BJ (cell line): ENCODE measurements around the gene ACAP3. TPM values are rescaled to one million over a fixed set of nuclear protein-coding genes. Genes with fewer than 3 reads are reported as not detected.

Experiments used
- CTCF ChIA-PET: fragments of 350-600 bp; formaldehyde crosslinking; extraction: SDS; loops from one replicate; lab custom pipeline; 2021; ENCODE audit warnings: antibody characterized with exemption, inconsistent platforms; lab: Yijun Ruan, JAX
- POLR2A ChIA-PET: fragments of 300-600 bp; sonication (Branson Sonifier 250); formaldehyde crosslinking; extraction: SDS; loops from one replicate; lab custom pipeline; 2021; ENCODE audit warnings: antibody characterized with exemption; lab: Charles Lee
- DNase-seq: peaks from one replicate; pipeline ENCODE4 v3.0.0-alpha.2; 2011; ENCODE audit warnings: low read depth
- H3K27me3 ChIP-seq: 2 replicates; pipeline ENCODE4 v1.6.0; 2011; ENCODE audit warnings: low read length; ENCODE audit not compliant: control insufficient read depth, insufficient read depth
- H3K36me3 ChIP-seq: 2 replicates; pipeline ENCODE4 v1.5.1; 2011; ENCODE audit warnings: low read length; ENCODE audit not compliant: control insufficient read depth, insufficient read depth
- H3K4me3 ChIP-seq: 2 replicates; pipeline ENCODE4 v1.5.1; 2011; ENCODE audit warnings: low read depth, mild to moderate bottlenecking, control low read depth, low read length
- polyA plus RNA-seq: library from polyadenylated mRNA; depleted of rRNA; stranded (reverse); fragments of >200 nt; gene quantifications from 2 replicates; pipeline ENCODE4 v1.2.3, GENCODE V29; 2011
- TF ChIP-seq, protein P1 (sequence below): IDR thresholded peaks from 2 replicates; pipeline ENCODE4 v1.5.1; 2011; ENCODE audit warnings: low read depth, mild to moderate bottlenecking, control low read depth, inconsistent platforms, low read length, moderate library complexity; ENCODE audit not compliant: insufficient read depth

ACAP3 gene
- polyA plus RNA-seq, 1 experiment: 33.9 TPM

DNA sequence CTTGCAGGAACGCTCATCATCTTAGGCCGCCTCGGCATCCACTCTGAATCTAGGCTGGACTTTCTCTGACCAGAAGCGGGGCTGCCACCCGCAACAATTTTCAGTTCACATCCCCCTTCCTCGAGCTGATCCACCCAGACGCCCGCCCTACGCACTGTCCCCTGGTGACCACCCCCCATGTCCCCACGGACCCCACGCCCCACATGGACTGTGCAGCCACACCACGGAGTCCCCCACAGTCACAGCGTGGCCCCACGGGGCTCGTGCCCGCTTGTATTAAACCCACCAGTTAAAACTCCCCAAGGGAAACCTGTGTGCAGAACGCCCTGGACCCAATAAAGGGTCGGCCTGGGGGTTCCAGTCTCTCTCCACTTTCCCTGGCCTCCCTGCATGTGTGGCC is 48.2 kb downstream of the ACAP3 start:
- POLR2A ChIA-PET: no interaction called here
- DNase-seq: no peak
- CTCF ChIA-PET: interaction anchor here (6.4 kb wide), 1 partner anchor 138 kb away, joined by 30 read pairs; no protein-coding TSS in a partner anchor
- Histone ChIP-seq H3K4me3 (no peak overlapping the region), H3K36me3 (peaks cover 39% of the 10 kb centered on the region), H3K27me3 (no peaks in the 10 kb centered on the region)
- TF ChIP-seq, protein P1, sequence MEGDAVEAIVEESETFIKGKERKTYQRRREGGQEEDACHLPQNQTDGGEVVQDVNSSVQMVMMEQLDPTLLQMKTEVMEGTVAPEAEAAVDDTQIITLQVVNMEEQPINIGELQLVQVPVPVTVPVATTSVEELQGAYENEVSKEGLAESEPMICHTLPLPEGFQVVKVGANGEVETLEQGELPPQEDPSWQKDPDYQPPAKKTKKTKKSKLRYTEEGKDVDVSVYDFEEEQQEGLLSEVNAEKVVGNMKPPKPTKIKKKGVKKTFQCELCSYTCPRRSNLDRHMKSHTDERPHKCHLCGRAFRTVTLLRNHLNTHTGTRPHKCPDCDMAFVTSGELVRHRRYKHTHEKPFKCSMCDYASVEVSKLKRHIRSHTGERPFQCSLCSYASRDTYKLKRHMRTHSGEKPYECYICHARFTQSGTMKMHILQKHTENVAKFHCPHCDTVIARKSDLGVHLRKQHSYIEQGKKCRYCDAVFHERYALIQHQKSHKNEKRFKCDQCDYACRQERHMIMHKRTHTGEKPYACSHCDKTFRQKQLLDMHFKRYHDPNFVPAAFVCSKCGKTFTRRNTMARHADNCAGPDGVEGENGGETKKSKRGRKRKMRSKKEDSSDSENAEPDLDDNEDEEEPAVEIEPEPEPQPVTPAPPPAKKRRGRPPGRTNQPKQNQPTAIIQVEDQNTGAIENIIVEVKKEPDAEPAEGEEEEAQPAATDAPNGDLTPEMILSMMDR: no peak

DNA sequence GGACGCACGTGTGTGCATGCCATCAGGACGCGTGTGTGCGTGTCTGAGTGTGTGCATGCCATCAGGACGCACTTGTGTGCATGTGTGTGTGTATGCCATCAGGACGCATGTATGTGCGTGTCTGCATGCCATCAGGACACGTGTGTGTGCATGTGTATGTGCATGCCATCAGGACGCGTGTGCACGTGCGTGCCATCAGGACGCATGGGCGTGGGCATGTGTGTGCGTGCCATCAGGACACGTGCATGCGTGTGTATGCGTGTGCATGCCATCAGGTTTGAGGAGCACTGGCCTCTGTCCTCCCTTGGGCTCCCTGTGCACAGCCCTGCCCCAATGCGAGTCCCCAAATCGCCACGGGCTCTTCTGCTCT is 48.6 kb downstream of the ACAP3 start:
- Histone ChIP-seq H3K27me3 (no peaks in the 10 kb centered on the region), H3K36me3 (peaks cover 40% of the 10 kb centered on the region)
- POLR2A ChIA-PET: no interaction called here

DNA sequence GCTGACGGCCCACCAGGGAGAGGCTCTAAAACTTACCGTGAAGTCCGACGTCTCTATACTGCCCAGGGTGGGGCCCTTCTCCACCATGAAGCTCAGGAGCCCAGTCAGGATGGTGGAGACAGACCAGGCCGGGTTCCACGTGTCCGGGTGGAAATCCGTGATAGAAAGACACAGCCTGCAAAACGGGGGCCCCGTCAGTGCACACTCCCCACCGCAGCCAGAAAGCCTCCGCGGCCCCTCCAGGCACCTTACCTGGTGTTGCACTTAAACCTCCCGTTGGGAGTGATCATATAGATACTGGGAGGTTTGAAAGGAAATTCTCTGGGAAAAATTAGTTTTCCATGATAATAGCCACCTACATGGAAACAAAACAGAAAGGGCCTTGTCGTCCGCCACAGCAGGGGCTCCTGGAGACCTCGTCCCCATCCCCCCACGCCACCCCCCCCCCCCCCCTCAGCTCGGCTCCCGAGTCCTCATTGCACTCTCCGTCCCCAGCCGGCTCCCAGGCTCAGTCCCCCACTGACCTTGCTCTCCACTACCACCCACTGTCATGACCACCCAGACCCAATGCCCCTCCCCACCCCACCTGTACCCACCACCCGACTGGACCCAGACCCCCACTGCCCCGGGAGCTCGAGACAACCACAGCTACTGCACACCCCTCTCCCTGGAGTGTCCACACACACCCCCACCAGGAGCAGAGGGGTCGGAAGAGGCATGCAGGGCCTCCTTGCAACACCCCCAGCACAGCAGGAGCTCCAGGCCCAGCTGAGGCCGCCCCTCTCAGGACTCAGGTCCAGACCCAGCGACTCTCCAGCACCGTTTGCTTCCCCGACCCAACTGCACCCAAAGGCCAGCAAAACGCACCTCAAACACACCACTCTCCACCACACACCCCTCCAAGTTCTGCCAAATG is 50.5 kb downstream of the ACAP3 start:
- no peak overlapping the region for H3K4me3 ChIP-seq
- no peak for DNase-seq
- ChIA-PET CTCF (interaction anchor here (0.6 to 1.8 kb wide), 3 partner anchors 135 to 216 kb away, joined by 4 to 9 read pairs (median 5); no protein-coding TSS in a partner anchor), POLR2A (no interaction called here)
- H3K36me3 ChIP-seq: peaks cover 36% of the 10 kb centered on the region
- H3K27me3 ChIP-seq: no peaks in the 10 kb centered on the region
- TF ChIP-seq, protein P1: no peak

More for the DNA sequence above, 48.6 kb downstream of the ACAP3 start:
- no peak for DNase-seq
- no peak overlapping the region for H3K4me3 ChIP-seq
- TF ChIP-seq, protein P1: no peak
- CTCF ChIA-PET: interaction anchor here (6.4 kb wide), 1 partner anchor 137 kb away, joined by 30 read pairs; no protein-coding TSS in a partner anchor

DNA sequence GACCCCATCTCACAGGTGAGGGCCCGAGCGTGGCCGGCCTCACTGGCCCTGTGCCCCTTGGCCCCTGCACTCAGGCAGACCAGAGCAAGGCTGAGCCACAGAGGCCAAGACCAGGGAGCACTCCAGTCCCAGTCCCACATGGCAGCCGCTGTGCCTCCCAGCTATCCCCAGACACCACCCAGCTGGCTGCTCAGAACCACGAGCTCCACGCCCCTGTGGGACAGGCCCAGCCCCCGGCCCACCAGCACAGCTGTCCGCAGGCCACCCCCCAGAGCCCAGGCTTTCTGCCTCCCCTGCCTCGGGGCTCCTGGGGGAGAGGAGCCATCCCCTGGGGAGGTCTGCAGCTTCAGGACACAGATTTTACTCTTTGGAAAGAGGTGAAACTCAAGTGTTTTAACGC is 52.1 kb downstream of the ACAP3 start:
- ChIA-PET CTCF (interaction anchor here (0.8 to 2.0 kb wide), 2 partner anchors 9 to 133 kb away, joined by 3 to 10 read pairs; no protein-coding TSS in a partner anchor), POLR2A (no interaction called here)
- no peak for DNase-seq
- H3K36me3 ChIP-seq: peaks cover 30% of the 10 kb centered on the region
- H3K4me3 ChIP-seq: no peak overlapping the region
- TF ChIP-seq, protein P1: no peak
- no peaks in the 10 kb centered on the region for H3K27me3 ChIP-seq

DNA sequence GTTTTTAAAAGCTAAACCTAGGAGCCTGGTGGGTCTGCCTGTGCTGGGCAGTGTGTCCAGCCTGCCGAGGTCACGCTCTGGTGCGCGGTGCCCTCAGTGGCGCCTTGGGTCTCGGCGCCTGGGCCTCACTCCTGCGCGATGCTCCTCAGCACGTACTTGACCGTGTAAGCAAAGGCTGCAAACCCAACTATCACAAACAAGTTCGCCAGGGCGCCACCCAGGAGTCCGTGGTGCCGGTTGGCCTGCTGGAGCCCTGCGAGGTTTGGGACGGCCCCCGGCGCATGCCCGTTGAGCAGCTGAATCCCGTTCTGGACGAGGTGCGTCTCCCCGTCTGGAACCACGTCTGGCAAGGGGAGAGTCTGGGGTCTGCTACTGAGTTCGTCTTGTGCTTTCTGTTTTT is 52.7 kb downstream of the ACAP3 start:
- ChIA-PET POLR2A (no interaction called here), CTCF (interaction anchor here (2.0 kb wide), 1 partner anchor 133 kb away, joined by 10 read pairs; no protein-coding TSS in a partner anchor)
- H3K27me3 ChIP-seq: no peaks in the 10 kb centered on the region
- peaks cover 27% of the 10 kb centered on the region for H3K36me3 ChIP-seq
- no peak overlapping the region for H3K4me3 ChIP-seq
- no peak for DNase-seq
- TF ChIP-seq, protein P1: no peak
